ENCODE data around the gene RNF141. TPM values are rescaled to one million over a fixed set of nuclear protein-coding genes. Genes with fewer than 3 reads are reported as not detected.

RNF141 gene
- total RNA-seq, 1 experiment from 2014 or later, result 39.5 TPM

DNA sequence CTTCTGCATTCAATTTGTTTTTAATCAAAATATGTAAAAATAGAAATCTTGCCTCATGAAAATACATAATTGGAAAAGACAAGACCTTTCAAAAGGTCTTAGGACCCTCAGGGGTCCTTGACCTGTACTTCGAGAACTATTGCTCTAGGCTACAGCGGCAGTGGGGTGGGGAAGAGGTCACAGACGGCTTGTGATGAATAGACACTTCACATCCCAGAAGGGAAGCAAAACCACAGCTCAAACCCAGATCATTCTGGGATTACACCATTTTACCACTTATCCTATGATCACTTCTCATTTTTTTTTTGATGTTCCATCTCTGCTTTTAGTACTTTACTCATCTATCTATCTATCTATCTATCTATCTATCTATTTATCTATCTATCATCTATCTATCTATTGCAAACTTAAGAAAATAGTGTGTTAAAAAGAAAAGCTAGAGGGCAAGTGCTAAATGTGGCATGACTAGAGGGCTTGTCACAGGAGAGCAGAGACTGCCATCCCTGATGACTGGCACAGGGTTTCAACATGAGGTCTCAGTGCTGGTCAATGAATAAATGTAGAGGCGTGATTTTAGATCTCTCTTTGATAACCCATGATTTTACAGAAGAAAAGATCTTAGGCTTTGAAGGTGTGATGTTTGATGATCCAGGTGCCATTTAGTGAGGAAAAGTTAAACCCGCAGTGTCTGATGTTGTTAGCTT lies 37.1 kb downstream of the RNF141 start:
- no peak for DNase-seq (ENCODE audit: low read depth)
- in situ Hi-C loops (cut with HindIII; ENCODE audit: low pct_unique_long_range_greater_than_20kb, low sequenced_read_pairs), result no loop called here

DNA sequence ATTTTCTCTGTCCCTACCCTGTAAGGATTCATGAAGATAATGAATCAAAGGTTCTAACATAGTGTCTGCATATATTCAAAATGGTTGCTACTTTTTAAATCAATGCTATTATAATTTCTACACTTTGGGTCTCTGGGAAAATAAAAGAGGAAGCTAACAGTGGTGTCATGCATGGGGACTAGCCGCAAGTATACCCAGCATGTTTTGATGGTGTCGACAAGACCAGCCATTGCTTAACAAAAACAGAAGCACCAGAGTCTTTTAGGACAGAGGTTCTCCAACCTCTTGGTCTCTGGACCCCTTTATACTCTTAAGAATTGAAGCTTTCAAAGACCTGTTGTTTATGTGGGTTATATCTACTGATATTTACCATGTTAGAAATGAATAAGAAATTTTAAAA lies 37.8 kb downstream of the RNF141 start:
- in situ Hi-C loops (cut with HindIII; ENCODE audit: low pct_unique_long_range_greater_than_20kb, low sequenced_read_pairs), result no loop called here
- DNase-seq (ENCODE audit: low read depth), result no peak

DNA sequence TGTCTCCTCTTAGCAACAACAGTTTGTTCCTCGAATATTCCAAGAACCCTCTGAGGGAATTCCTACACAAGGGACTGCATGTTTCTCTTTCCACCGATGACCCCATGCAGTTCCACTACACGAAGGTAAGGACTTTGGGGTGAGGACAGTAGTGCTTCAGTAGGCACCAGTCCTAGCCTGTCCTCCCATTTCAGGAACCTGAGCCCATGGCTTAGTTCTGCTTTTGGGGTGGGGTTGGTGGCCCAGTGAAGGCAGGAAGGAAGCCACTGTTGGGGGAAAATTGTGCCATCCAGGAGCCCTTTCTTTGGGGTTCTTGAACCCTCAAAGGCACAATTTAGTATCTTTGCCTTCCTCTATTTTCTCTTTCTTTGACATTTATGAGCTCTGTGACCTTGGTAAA lies 38.2 kb downstream of the RNF141 start:
- in situ Hi-C loops (cut with HindIII; ENCODE audit: low pct_unique_long_range_greater_than_20kb, low sequenced_read_pairs), result no loop called here
- no peak for DNase-seq (ENCODE audit: low read depth)

DNA sequence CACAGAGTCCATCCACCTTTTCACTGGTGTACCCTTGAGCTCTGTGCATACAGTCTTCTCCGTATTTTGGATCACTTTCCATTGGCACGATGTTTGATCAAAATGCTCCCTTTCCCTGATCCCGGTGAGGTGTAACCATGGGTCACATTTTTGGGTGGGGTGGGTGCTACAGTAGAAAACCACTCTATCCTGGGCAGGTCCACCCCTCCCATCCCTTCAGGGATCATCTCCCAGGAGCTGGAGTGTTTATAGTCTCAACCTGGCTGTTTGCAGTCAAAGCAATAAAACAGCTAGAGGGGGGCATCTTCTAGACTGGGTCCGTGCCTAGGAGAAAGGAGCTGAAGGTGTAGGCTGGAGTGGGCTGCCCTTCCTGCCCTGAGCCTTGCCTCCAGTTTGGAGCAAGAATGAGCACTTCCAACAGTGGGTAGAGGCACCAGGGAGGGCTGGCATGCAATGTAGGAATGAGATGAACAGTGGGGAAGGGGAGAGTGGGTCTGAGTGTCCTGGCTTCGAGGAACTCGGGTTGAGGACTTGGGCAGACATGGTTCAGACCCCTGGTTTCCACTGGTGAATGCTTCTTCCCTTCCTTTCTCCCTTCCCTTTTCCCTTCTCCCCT lies 38.8 kb downstream of the RNF141 start:
- in situ Hi-C loops (cut with HindIII; ENCODE audit: low pct_unique_long_range_greater_than_20kb, low sequenced_read_pairs), result no loop called here
- no peak for DNase-seq (ENCODE audit: low read depth)

DNA sequence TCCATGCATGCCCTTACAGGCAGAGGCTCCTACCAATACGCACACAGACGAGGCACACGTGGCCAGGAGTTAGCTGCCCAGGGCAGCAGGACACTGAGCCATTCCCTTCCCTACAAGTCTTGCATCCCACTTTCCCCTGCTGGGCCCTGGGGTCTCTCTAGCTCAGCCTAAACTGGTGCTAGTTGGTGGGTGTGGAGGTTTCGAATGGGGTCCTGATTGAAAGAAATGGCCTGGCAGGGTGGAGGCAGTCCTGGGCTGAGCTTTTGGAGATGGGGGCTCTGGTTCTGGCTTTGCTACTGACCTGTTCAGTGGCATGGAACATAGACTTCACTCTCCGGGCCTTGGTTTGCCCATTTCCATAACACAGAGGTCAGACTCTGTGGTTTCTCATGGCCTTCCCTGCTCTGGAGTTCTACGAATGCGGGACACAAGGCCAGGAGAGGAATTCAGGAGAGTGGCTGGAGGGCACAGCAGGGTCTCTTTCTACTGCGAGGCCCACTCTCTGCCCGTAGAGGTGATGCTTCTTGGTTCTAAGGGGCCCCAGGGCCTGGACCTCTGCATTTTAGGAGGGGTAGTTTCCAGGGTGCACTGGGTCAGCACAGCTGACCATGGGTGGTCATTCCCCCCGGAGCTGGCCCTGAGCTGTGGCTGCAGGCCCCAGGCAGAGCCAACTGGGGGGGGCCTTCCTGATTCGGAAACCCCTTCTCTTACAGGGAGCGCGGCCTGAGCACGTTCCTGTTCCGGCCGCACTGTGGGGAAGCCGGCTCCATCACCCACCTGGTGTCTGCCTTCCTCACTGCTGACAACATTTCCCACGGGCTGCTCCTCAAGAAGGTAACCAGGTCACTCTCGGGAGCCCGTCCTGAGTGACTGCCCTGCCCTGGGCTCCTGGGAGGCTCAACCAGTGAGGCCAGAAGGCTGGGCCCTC lies 40.0 kb downstream of the RNF141 start:
- DNase-seq (ENCODE audit: low read depth), result no peak
- in situ Hi-C loops (cut with HindIII; ENCODE audit: low pct_unique_long_range_greater_than_20kb, low sequenced_read_pairs), result no loop called here

DNA sequence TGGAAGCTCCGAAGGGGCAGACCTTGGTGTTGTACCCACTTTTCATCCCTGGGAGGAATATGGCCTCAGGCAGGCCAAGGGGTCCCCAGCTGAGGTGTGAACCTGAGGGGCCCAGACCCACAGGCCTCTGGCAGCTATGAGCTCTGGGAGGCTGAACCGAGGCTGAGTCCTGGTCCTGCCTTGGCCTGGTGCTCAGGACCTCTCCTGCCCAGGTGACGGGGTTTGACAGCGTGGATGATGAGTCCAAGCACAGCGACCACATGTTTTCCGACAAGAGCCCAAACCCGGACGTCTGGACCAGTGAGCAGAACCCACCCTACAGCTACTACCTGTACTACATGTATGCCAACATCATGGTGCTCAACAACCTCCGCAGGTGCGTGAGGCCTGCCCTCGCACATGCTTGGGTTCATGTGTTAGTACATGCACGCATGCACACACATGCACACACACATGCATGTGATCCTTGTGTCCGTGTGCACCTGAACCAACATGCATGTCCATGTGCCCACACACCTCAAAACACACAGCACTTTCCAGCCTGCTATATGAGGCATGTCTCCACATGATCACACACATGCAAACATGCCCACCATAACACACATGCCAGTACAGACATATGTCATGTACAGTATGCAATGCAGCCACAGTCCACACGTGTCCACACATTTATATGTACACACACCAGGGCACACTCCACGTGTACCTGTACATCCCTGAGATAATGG lies 40.9 kb downstream of the RNF141 start:
- DNase-seq (ENCODE audit: low read depth), result no peak
- in situ Hi-C loops (cut with HindIII; ENCODE audit: low pct_unique_long_range_greater_than_20kb, low sequenced_read_pairs), result no loop called here

DNA sequence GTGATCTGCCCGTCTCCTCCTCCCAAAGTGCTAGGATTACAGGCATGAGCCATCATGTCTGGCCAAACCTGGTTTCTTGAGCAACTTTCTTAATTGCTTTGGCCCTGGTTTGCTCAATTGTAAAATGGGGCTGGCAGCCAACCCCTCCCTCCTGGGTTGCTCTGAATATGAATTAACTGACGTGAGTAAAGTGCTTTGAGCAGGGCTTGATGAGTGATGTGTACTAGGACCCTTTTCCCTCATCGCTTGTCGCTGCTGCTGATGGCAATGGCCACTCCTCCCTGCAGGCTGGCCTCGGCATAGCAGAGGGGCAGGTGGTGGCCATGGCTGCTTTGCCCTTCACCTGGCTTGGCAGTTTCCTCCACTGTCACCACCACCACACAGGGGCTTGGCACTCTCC lies 41.5 kb downstream of the RNF141 start:
- DNase-seq (ENCODE audit: low read depth), result no peak
- in situ Hi-C loops (cut with HindIII; ENCODE audit: low pct_unique_long_range_greater_than_20kb, low sequenced_read_pairs), result no loop called here

DNA sequence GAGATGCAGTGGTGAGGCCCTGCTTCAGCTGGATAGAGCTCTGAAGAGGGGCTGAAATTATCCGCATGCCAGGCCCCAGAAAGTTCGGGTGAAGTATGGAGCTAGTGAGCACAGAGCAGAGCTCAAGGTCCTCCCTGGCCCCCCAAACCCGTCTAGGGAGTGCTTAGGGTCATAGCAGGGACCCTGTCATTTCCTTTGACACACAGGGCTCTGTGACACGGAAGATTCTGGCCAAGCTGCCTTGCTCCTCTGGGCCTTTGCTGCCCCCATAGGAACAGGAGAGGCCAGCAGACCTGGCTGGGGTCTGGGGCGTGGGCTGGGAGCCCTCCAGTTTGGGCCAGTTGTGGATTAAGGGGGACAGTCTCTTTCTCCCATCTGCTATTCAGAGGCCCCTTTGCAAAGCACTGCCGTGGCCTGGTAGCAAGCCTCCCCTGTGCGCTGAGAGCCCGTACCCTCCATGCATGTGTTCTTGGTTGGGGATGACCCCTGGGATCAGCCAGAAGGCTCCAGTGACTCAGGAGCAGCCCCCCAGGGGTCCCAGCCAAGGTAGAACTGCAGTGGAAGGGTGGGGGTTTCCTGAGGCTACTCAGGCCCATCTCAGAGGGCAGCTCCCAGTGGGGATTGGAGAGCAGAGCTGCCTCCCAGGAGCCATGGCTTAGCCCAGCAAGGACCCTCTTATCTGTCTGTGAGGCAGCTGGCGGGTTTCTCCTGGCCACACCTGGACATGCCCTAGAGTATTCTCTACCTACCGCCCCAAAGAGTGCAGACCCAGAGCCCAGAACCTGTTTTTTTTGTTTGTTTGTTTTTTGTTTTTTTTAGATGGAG lies 42.3 kb downstream of the RNF141 start:
- in situ Hi-C loops (cut with HindIII; ENCODE audit: low pct_unique_long_range_greater_than_20kb, low sequenced_read_pairs), result no loop called here
- DNase-seq (ENCODE audit: low read depth), result no peak

DNA sequence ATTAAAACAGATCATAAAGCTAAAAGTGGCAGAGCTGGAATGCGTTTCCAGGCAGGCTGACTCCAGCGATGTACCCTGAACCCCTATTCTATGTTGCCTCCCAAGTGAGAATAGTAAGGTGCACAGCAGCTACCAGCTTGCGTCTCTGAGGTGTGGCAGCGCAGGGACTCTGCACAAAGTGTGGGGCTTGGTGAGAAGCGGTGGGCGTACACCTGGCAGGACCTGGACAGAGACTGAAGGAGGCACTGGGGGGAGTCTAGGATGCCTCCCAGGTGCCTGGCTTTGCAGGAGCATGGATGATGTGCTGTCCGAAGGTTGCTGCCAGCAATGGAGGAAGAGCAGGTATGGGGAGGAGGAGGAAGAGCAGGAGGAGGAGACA lies 43.0 kb downstream of the RNF141 start:
- in situ Hi-C loops (cut with HindIII; ENCODE audit: low pct_unique_long_range_greater_than_20kb, low sequenced_read_pairs), result no loop called here
- no peak for DNase-seq (ENCODE audit: low read depth)

DNA sequence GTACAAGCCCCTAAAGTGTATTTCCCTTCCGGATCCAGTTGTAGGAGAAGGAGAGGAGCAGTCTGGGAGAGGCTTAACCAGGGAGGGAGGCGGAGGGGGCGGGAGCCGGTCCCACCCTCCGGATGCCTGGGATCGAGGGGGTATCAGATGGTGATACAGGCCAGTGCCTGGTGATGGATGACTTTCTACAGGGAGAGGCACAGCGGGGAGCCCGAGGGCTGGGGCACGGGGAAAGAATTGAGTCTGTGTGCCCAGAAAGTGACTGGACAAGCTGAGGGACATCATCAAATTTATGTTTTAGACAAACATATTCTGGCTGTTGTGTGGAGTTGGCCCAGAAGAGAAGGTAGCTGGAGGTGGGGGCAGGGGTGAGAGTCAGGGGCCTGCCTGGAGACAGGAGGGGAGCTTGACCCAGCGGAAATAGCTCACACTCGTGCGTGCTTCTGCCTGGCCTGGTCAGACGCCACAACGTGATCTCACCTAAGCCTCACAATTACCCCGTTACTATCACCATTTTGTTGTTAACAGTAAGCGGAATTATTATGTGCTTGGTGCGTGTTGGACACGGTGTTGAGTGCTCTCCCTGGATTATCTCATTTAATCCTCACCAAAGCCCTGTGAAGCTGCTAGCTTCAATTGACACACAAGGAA lies 43.5 kb downstream of the RNF141 start:
- in situ Hi-C loops (cut with HindIII; ENCODE audit: low pct_unique_long_range_greater_than_20kb, low sequenced_read_pairs), result no loop called here

DNA sequence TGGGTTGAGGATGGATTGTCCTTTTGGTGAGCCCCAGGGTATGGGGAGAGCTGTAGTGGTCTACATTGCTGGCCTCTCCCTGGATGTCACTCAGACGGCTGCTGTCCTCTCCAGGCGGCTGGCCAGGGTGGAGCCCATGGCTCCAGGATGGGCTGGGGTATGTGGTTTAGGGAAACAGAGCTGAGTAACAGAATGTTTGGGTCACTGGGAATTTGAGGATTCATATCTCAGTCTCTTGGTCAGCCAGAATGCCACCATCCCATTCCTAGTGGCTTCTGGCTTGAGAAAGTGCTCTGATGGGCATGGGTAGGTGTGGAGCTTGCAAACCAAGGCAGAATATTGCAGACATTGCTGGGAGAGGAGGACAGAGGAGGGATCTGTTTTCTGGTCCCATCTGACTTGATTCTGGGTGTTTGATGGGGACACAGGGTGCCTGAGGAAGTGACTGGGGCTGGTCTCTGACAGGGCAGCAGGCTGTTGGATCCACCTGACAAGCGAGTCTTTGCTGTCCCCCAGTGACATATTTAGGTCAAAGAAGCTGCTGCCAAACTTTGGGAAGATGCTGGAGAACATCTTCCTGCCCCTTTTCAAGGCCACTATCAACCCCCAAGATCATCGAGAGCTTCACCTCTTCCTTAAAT lies 44.6 kb downstream of the RNF141 start:
- in situ Hi-C loops (cut with HindIII; ENCODE audit: low pct_unique_long_range_greater_than_20kb, low sequenced_read_pairs), result no loop called here
- no peak for DNase-seq (ENCODE audit: low read depth)

More for the DNA sequence above, 43.5 kb downstream of the RNF141 start:
- DNase-seq (ENCODE audit: low read depth), result no peak

DNA sequence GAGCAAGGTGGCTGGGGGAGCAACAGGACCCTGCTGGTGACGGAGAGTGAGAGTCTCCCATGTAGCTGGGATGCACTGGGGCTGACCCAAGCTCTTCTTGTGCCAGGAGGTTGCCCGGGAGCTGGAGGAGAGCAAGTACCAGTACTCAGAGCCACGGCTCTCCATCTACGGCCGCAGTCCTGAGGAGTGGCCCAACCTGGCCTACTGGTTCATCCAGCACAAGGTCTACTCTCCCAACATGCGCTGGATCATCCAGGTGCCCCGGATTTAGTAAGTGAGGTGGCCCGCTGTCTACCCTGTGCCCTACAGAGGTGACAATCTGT lies 45.6 kb downstream of the RNF141 start:
- in situ Hi-C loops (cut with HindIII; ENCODE audit: low pct_unique_long_range_greater_than_20kb, low sequenced_read_pairs), result no loop called here
- DNase-seq (ENCODE audit: low read depth), result no peak

DNA sequence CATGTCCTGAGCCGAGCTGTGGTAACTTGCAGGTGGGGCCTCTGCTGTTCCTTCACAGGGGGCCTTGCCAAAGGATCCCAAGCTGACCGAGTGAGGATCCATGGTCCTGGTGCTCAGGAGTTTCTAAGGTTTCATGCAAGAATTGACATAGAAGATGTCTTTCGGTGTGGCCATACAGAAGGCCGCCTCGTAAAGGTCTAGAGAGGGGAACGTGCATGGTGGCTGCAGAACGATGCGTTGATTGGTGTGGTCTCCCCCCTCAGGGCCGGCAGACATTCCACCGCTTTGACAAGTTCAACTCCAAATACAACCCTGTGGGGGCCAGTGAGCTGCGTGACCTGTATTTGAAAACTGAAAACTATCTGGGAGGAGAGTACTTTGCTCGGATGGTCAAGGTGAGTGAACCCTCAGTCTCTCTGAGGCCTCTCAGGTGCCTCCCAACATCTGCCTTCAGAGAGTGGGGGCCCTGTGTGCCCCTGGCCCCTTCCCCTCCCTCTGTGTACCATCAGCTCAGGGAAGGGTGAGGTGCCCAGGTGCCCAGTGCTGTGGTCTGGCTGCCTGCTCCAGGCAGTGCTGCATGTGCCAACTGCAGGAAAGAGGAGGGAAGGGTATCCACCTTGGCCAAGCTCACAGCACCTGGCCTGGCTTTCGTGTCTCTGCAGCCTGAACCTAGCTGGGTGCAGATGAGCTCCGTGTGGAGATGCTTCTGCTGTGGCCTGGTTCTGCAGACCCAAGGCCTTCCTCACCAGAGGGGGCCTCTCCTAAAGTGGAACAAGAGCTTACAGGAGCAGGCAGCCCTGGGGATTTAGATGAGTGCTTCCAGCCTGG lies 46.1 kb downstream of the RNF141 start:
- no peak for DNase-seq (ENCODE audit: low read depth)
- in situ Hi-C loops (cut with HindIII; ENCODE audit: low pct_unique_long_range_greater_than_20kb, low sequenced_read_pairs), result no loop called here

DNA sequence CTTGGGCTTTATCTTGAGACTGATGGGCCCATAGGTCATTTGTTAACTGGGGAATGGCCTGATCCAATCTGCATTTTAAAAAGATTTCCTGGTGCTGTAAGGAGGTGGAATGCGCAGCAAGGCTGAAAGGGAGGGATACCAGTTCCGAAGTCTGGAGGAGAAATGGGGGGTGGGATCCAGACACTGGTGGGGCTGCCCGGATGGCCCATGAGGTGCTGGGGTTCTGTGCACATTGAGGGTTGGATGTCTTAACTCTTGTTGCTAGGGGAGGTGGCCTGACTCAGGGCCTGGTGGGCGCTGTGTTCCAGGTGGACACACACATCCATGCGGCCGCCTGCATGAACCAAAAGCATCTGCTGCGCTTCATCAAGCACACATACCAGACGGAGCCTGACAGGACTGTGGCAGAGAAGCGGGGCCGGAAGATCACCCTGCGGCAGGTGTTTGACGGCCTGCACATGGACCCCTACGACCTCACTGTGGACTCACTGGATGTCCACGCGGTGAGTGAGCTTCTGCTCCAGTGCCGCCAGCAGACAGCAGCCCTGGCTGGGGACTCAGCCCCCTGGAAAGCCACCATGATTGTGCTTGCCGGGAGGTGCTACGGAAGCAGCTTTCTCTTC lies 47.8 kb downstream of the RNF141 start:
- in situ Hi-C loops (cut with HindIII; ENCODE audit: low pct_unique_long_range_greater_than_20kb, low sequenced_read_pairs), result no loop called here

DNA sequence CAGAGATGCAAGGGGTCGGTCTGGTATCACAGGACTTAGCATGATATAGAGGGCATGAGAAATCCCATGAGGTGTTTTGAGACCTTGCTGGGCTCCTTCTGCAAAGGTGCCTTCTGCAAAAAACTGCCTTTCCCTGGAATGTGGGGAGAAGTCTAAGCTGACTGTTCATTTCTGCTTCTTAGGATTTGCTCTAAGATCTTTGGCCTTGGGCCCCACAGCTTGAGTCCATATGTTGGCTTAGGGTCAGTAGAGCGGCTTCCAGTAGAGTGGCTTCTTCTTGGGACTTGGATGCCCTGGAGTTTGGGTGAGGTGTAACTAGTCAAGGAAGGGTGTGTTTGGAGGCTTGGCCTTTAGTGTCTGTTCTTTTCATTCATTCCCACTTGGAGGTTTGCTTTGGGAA lies 48.9 kb downstream of the RNF141 start:
- in situ Hi-C loops (cut with HindIII; ENCODE audit: low pct_unique_long_range_greater_than_20kb, low sequenced_read_pairs), result no loop called here
- DNase-seq (ENCODE audit: low read depth), result no peak

More for the DNA sequence above, 47.8 kb downstream of the RNF141 start:
- DNase-seq (ENCODE audit: low read depth), result no peak
